Spinal cord (tissue), 10 donors: ENCODE data around the gene CDH24. TPM values are rescaled to one million over a fixed set of nuclear protein-coding genes. Genes with fewer than 3 reads are reported as not detected.

Experiments used
- DNase-seq, 6 donors: peaks; one replicate each; pipeline versions ENCODE4 v3.0.0 to v3.0.0-alpha.2; 2013 to 2015; ENCODE audit warnings: low spot score in 6 of 6, low read depth in 4 of 6
- H3K27ac ChIP-seq: one replicate; pipeline ENCODE4 v1.5.1; 2013; ENCODE audit warnings: low read depth, low read length, control low read depth
- H3K27me3 ChIP-seq: one replicate; pipeline ENCODE4 v1.6.1; 2013; ENCODE audit warnings: low read length; ENCODE audit not compliant: control insufficient read depth, insufficient read depth
- H3K36me3 ChIP-seq: one replicate; pipeline ENCODE4 v1.6.1; 2013; ENCODE audit warnings: low read length; ENCODE audit not compliant: control insufficient read depth, insufficient read depth
- H3K4me1 ChIP-seq: one replicate; pipeline ENCODE4 v1.6.1; 2013; ENCODE audit warnings: low read length; ENCODE audit not compliant: control insufficient read depth, insufficient read depth
- H3K4me3 ChIP-seq: one replicate; pipeline ENCODE4 v1.5.1; 2013; ENCODE audit warnings: low read depth, low read length, control low read depth
- H3K9me3 ChIP-seq: one replicate; pipeline ENCODE4 v1.6.1; 2013; ENCODE audit warnings: low read length; ENCODE audit not compliant: control insufficient read depth, insufficient read depth
- WGBS: methylation state at CpG from one replicate; pipeline ENCODE4 v1.1.5; 2013; ENCODE audit warnings: missing lambda C conversion rate; ENCODE audit not compliant: insufficient coverage; 5-methylcytosine and 5-hydroxymethylcytosine counted together
- polyA plus RNA-seq, 2 donors: library from polyadenylated mRNA; unstranded; fragments of 120-200 nt; gene quantifications; one replicate each; pipeline ENCODE4 v1.2.1, GENCODE V29; 2013; ENCODE audit not compliant: insufficient read length in 2 of 2
- total RNA-seq, 2 donors: library from RNA; depleted of rRNA in 1 of 2; stranded (reverse); fragments of 120-200 nt in 1 of 2; fragments of >200 nt in 1 of 2; gene quantifications; one replicate each; pipeline versions ENCODE4 v1.2.3 to v1.2.4, GENCODE V29; 2013 to 2014
- donor health status: healthy.

Gene CDH24
- total and polyA plus RNA-seq, 4 donors, result 9.6 to 46.0 (median 27.5) TPM

DNA sequence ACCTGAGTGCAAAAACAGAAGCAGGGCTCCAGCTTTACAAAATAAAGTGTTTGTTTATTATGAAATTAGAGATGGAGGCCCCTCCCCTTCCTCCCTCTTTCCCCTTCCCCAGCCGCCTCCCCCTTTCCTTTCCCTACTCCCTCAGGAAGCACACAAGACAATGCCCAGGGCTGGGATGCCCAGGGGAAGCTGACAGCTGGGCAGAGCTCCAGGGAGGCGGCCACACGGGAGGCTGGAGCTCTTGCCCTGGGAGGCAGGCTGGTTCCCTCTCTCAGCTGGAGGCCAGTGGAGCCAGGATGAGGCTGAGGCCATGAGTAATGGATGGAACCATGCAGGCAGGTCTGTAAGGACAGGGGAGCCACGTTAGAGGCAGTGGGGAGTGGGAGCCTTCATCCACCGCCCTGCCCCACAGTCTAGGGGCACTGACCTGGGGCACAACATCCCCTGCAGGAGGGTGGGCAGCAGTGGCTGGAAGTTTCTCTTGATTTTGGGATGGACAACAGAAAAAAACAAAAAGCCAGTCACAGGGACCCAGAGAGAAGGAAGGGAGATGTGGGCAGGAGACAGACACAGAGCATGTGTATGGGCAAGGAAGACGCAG lies 10.2 kb downstream of the CDH24 start:
- no peak for DNase-seq
- Histone ChIP-seq H3K36me3 (peaks cover 38% of the 10 kb centered on the region), H3K27ac (no peak overlapping the region), H3K4me3 (no peak overlapping the region), H3K4me1 (peaks cover 22% of the 10 kb centered on the region), H3K27me3 (no peaks in the 10 kb centered on the region), H3K9me3 (no peaks in the 10 kb centered on the region)
- 43% methylated on average over 5 of the region's 6 CpGs for WGBS

DNA sequence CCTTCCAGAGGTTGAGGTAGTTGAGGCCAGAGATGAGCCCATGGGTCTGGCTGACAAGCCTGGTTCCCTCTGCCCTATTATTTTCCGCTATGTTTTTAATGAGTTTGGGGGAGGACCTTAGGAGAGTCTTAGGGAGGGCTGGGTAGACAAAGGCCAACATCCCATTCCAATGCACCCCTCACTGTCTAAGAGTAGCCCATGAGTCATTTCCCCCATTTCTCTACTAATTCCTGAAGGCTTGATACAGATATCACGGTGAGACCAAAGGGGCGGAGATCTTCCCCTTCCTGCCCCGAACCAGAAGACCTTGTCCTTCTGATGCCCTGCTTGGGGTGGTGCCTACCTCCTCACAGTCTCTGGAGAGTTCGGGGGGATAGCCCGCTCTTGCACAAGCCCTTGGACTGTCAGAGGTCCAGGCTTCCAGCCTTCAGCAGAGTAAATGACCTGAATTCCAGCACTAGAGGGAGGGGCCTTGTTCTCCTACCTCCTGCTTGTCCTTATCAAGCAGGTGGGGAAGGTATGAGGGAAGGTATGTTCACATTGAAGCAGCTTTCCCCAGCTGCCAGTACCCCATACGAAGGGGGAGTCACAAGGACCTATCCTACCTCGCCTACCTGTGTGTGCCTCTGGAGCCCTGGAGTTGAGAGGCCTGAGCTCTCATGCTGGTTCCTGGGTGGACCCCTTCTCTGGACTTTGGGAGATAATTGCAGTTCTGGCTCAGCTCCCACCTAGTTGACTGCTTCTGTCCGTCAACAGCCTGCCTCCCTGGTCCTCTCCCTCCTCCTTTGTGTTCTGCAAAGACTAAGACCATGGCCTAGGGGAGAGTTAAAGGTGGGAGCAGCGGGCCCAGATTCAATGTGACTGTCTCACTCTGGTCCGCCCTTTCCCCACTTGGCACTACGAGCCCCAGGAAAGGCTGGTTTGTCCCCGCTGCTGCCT lies 11.6 kb downstream of the CDH24 start:
- DNase-seq, result no peak
- H3K36me3 ChIP-seq, result peaks cover 30% of the 10 kb centered on the region
- no peak overlapping the region for H3K4me3 ChIP-seq
- H3K4me1 ChIP-seq, result peaks cover 16% of the 10 kb centered on the region
- H3K27ac ChIP-seq, result no peak overlapping the region
- no peaks in the 10 kb centered on the region for H3K27me3 ChIP-seq
- H3K9me3 ChIP-seq, result no peaks in the 10 kb centered on the region
- 97% methylated on average over 10 of the region's 13 CpGs for WGBS

GRCh38 chr14:23044840-23045239 lies 12.5 kb downstream of the CDH24 start:
- no peak overlapping the region for H3K27ac ChIP-seq
- 92% methylated on average over 6 of the region's 8 CpGs for WGBS
- no peaks in the 10 kb centered on the region for H3K27me3 ChIP-seq
- H3K4me3 ChIP-seq, result no peak overlapping the region
- peaks cover 25% of the 10 kb centered on the region for H3K36me3 ChIP-seq
- DNase-seq, result no peak
- peaks cover 16% of the 10 kb centered on the region for H3K4me1 ChIP-seq
- H3K9me3 ChIP-seq, result no peaks in the 10 kb centered on the region

DNA sequence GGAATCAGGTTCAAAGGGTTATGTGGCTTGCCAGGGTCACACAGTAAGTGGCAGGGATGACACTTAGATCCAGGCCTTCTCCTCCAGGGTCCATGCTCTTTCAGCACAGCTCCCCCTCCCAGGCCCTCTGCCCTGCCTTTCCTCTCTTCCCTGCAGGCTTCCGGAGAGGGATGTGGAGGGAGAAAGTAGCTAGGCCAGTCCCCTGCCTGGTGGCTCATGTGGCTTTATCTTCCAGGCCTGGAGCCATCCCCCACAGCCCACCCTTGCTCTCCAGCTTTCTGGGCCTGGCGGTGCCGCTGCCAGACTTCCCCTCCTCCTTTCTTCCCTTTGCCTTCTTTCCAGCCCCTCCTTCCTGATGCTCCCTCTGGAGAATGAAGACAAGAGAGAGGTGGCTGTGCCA lies 13.6 kb downstream of the CDH24 start:
- Histone ChIP-seq H3K4me3 (no peak overlapping the region), H3K9me3 (no peaks in the 10 kb centered on the region), H3K27ac (no peak overlapping the region), H3K4me1 (peaks cover 16% of the 10 kb centered on the region), H3K27me3 (no peaks in the 10 kb centered on the region), H3K36me3 (peaks cover 14% of the 10 kb centered on the region)
- no peak for DNase-seq
- WGBS, result no CpG with 5 or more reads among the region's 3 CpGs

GRCh38 chr14:23043145-23043544 lies 14.2 kb downstream of the CDH24 start:
- DNase-seq, result peak in 1 of 6 donors; percentile 55
- Histone ChIP-seq H3K27ac (no peak overlapping the region), H3K9me3 (no peaks in the 10 kb centered on the region), H3K36me3 (peaks cover 10% of the 10 kb centered on the region), H3K4me3 (no peak overlapping the region), H3K4me1 (peaks cover 16% of the 10 kb centered on the region), H3K27me3 (no peaks in the 10 kb centered on the region)
- whole genome bisulfite sequencing, result 46% methylated on average over 6 of the region's 6 CpGs

GRCh38 chr14:23042162-23042965 lies 15.0 kb downstream of the CDH24 start, which contains the start of gene PSMB11:
Gene PSMB11 (plus strand): TSS chr14:23042212. CDS start chr14:23042226, 14 bp downstream.
- Histone ChIP-seq H3K27ac (no peak within 1 kb of the TSS), H3K27me3 (no peaks in the 10 kb centered on the region), H3K4me3 (no peak within 1 kb of the TSS), H3K4me1 (peaks cover 16% of the 10 kb centered on the region), H3K9me3 (no peaks in the 10 kb centered on the region), H3K36me3 (peaks cover 5% of the 10 kb centered on the region)
- DNase-seq, result no peak
- WGBS, result 94% methylated on average over 36 of the region's 36 CpGs

DNA sequence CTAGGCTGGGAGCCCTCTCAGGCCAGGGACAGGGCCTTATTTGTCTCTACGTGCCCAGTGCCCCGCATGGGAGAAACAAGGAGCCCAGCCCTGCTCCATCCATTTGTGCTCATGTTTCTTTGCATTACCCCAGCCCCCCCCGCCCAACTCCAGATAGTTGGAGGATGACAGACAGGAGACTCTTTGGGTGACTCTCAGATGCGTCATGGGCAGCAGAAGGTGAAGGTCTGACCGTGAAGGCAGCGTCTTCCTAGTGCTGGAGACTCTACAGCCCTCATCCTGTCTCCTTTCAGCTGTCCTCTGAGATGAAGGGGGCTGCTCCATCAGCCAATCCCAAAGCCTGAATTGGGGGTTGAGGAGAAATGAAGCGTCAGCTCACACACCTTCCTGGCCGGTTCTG lies 15.6 kb downstream of the CDH24 start:
- H3K4me1 ChIP-seq, result peaks cover 11% of the 10 kb centered on the region
- H3K4me3 ChIP-seq, result no peak overlapping the region
- H3K9me3 ChIP-seq, result no peaks in the 10 kb centered on the region
- no peak overlapping the region for H3K27ac ChIP-seq
- H3K27me3 ChIP-seq, result no peaks in the 10 kb centered on the region
- 91% methylated on average over 7 of the region's 8 CpGs for WGBS
- H3K36me3 ChIP-seq, result no peaks in the 10 kb centered on the region
- no peak for DNase-seq

GRCh38 chr14:23040100-23040499 lies 17.2 kb downstream of the CDH24 start:
- no peaks in the 10 kb centered on the region for H3K27me3 ChIP-seq
- 86% methylated on average over 4 of the region's 4 CpGs for WGBS

DNA sequence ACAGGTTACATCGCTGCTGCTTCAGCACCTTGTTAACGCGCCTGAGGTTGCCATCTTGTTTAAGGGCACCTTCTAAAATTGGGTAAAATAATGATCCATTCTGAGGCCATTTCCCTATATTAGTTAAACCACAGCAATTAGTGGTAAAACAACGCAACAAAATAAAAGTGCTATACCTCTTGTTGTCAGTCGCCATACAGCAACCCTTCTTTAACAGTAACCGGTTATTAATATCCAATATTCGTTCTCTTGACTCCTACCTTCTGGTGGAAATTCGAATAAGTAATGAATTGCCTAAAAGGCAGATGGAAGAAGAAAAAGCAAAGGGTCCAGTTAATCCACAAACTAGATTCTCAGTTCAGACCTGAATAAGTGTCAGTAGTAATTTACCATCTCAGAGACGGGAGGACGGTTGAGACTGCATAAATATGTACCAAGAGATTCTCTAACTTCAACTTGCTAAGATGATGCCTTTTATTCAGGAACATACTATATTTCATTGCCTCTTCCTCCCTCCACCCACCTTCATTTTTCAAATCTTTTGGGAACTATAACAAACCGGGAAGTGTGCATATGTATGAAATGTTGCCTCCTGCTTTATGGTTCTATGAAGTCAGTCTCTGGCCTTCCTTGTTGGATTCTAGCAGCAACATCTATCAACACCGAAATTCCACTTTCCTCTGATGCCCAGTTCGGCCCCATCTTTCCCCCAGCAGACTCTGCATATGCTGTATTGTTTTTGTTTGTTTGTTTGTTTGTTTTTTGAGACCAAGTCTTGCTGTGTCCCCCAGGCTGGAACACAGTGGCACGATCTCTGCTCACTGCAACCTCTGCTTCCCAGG lies 21.8 kb downstream of the CDH24 start:
- 25% methylated on average over 4 of the region's 14 CpGs for WGBS
- peak overlapping the region; percentile 74 for H3K4me3 ChIP-seq
- H3K9me3 ChIP-seq, result no peaks in the 10 kb centered on the region
- H3K4me1 ChIP-seq, result peaks cover 14% of the 10 kb centered on the region
- peak overlapping the region; percentile 97 for H3K27ac ChIP-seq
- peaks cover 27% of the 10 kb centered on the region for H3K36me3 ChIP-seq
- DNase-seq, result no peak
- no peaks in the 10 kb centered on the region for H3K27me3 ChIP-seq

More at GRCh38 chr14:23040100-23040499, 17.2 kb downstream of the CDH24 start:
- H3K27ac ChIP-seq, result no peak overlapping the region
- no peak for DNase-seq
- no peaks in the 10 kb centered on the region for H3K9me3 ChIP-seq
- no peak overlapping the region for H3K4me3 ChIP-seq
- no peaks in the 10 kb centered on the region for H3K36me3 ChIP-seq
- H3K4me1 ChIP-seq, result peaks cover 11% of the 10 kb centered on the region
